PC-9 (cell line): ENCODE measurements around the gene ACSL4.

Experiments used
- EZH2 ChIP-seq: fragments of 200-600 bp; sonication (generic); IDR thresholded peaks from 2 replicates; pipeline ENCODE4 v1.8.0; 2017; ENCODE audit warnings: antibody characterized with exemption, low read depth
- TF ChIP-seq, protein P1 (sequence below): fragments of 200-600 bp; sonication (generic); conservative IDR thresholded peaks from 2 replicates; pipeline ENCODE4 v1.6.1; 2017; ENCODE audit warnings: mixed run types, antibody characterized with exemption, mild to moderate bottlenecking, moderate library complexity

DNA sequence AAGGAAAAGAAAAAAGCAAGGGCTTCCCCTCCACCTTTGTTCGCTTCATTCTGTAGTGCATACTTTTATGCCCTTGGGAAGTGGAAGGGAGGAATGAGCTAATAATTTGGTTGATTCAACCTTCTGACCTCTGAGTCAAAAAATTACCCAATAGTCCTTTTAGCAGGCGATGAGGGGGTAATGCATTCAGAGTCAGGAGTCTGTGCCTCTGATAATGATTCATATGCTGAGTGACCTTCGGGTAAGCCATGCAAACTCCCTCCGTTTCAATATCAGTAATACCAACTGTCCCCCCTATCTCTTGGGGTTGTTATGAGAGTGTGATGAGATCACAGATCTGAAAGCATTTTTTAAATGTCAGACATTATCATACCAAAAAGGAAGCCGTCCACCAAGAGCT, 41.6 kb upstream of the ACSL4 start:
- TF ChIP-seq, protein P1, sequence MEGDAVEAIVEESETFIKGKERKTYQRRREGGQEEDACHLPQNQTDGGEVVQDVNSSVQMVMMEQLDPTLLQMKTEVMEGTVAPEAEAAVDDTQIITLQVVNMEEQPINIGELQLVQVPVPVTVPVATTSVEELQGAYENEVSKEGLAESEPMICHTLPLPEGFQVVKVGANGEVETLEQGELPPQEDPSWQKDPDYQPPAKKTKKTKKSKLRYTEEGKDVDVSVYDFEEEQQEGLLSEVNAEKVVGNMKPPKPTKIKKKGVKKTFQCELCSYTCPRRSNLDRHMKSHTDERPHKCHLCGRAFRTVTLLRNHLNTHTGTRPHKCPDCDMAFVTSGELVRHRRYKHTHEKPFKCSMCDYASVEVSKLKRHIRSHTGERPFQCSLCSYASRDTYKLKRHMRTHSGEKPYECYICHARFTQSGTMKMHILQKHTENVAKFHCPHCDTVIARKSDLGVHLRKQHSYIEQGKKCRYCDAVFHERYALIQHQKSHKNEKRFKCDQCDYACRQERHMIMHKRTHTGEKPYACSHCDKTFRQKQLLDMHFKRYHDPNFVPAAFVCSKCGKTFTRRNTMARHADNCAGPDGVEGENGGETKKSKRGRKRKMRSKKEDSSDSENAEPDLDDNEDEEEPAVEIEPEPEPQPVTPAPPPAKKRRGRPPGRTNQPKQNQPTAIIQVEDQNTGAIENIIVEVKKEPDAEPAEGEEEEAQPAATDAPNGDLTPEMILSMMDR = no peak
- TF ChIP-seq EZH2 = no peak
